ENCODE data around the gene U2AF1L4. TPM values are rescaled to one million over a fixed set of nuclear protein-coding genes. Genes with fewer than 3 reads are reported as not detected.

Gene U2AF1L4
- total RNA-seq, 4 donors from 2014 or later, result 5.1 to 22.9 (median 13.4) TPM

DNA sequence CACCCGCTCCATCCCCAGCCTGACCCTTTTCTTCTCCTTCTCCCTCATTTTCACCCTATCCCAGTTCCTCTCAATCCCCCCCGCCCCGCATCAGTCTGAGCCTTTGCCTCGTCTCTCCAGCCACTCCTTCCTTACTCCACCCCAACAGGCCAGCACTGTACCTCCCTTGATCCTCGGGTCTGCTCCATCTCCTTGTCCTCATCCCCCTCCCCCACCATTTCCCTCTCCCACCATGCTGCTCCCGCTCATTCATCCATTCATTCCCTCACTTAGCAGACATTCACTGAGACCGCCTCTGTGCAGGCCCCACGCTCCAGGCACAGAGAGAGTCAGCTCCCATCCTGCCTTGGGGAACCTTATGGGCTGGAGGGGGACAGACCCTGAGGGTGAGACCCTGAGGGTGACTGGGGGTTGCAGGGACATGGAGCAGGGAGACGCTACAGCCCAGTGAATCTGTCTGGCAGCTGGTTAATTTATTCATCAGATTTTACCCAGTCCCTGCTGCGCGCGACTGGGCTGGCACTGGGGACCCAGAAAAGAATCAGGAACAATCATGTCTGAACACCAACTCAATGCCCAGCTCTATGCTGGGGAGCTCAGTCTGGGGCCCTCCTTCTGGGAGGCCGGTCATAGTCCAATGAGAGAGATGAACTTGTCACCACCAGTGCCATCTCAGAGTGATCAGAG is 31.0 kb upstream of the U2AF1L4 start:
- ATAC-seq (no peak), DNase-seq (no peak)
- TF ChIP-seq, protein P1, sequence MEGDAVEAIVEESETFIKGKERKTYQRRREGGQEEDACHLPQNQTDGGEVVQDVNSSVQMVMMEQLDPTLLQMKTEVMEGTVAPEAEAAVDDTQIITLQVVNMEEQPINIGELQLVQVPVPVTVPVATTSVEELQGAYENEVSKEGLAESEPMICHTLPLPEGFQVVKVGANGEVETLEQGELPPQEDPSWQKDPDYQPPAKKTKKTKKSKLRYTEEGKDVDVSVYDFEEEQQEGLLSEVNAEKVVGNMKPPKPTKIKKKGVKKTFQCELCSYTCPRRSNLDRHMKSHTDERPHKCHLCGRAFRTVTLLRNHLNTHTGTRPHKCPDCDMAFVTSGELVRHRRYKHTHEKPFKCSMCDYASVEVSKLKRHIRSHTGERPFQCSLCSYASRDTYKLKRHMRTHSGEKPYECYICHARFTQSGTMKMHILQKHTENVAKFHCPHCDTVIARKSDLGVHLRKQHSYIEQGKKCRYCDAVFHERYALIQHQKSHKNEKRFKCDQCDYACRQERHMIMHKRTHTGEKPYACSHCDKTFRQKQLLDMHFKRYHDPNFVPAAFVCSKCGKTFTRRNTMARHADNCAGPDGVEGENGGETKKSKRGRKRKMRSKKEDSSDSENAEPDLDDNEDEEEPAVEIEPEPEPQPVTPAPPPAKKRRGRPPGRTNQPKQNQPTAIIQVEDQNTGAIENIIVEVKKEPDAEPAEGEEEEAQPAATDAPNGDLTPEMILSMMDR (IDR thresholded peaks at IDR 0.05 in 4 of 5, conservative IDR thresholded peaks at IDR 0.05 in 1 of 5), result no peak
- no peak for TF ChIP-seq POLR2A (IDR thresholded peaks at IDR 0.05)
- intact Hi-C loops (cut with DNase I; ENCODE audit: low total_unique reads) (loop anchor here (5.0 to 10.0 kb wide), 2 partner anchors 64 to 219 kb away; partner anchors contain the start of gene SDHAF1), in situ Hi-C loops (cut with MboI; ENCODE audit: low sequenced_read_pairs in 4 of 4) (no loop called here)
- peak overlapping the region in 1 of 4 donors; percentile 37 for H3K27ac ChIP-seq
- H3K4me3 ChIP-seq, result peak overlapping the region; percentile 60 to 81 (median 73)
- H3K4me1 ChIP-seq, result peaks cover 4 to 5% of the 10 kb centered on the region in 2 donors
- peaks cover 0 to 15% of the 10 kb centered on the region in 2 donors for H3K36me3 ChIP-seq
- H3K9me3 ChIP-seq, result no peaks in the 10 kb centered on the region
- no peaks in the 10 kb centered on the region for H3K27me3 ChIP-seq

DNA sequence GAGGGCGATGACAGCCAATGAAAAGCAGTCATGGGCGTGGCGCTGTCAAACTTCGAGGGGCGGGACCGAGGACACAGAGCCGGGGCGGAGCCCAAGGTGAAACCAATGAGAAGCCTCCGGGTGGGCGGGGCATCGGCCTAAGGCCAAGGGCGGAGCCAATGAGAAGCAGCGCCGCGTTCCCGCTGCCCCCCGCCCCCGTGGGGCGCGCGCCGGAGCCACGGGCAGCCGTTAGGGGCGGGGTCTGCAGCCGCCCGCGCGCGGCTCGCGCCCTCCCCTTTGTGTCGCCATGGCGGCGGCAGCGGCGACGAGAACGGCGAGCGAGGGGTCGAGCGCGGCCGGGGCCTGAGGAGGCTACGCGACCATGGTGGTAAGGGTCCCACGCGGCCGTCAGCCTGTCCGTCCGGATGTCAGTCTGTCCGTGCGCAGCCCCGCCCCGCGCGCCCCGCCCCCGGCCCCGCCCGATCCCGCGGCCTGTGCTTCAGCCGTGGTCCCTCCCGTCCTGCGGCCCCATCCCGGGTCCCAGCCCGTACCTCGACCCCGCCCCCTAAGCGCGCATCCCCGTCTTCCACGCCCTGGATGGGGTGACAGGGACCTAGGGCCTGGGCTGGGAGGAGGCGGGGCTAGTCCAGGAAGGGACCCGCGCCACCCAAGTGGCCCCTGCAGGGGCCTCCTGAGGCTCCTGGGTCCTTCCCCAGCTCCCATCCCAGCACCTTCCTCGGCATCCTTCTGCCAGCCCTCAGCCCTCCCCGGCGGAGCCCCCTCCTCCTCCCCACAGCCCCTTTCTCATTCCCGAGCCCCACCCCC is 30.3 kb upstream of the U2AF1L4 start, which contains the start of gene ARHGAP33:
Gene ARHGAP33 (plus strand): TSS at position 267 of the 804 bp plus-strand sequence. CDS start 95 bp downstream, at position 362.
- peaks cover 4 to 5% of the 10 kb centered on the region in 2 donors for H3K4me1 ChIP-seq
- H3K27me3 ChIP-seq, result no peaks in the 10 kb centered on the region
- TF ChIP-seq, protein P1 (IDR thresholded peaks at IDR 0.05 in 4 of 5, conservative IDR thresholded peaks at IDR 0.05 in 1 of 5), result no peak
- TF ChIP-seq POLR2A (IDR thresholded peaks at IDR 0.05), result no peak
- ATAC-seq (peak; percentile 98), DNase-seq (peak; percentile 95 to 98)
- in situ Hi-C loops (cut with MboI; ENCODE audit: low sequenced_read_pairs in 4 of 4) (no loop called here), intact Hi-C loops (cut with DNase I; ENCODE audit: low total_unique reads) (loop anchor here (1.0 to 10.0 kb wide), 4 partner anchors 17 to 219 kb away; partner anchors contain the start of genes PROSER3 and SDHAF1)
- peak within 1 kb of the TSS; percentile 60 to 81 (median 73) for H3K4me3 ChIP-seq
- H3K27ac ChIP-seq, result peak within 1 kb of the TSS; percentile 35 to 69 (median 45)
- peaks cover 0 to 8% of the 10 kb centered on the region in 2 donors for H3K36me3 ChIP-seq
- H3K9me3 ChIP-seq, result no peaks in the 10 kb centered on the region

GRCh38 chr19:35775046-35775297 is 29.8 kb upstream of the U2AF1L4 start:
- no peak overlapping the region for H3K27ac ChIP-seq
- in situ Hi-C loops (cut with MboI; ENCODE audit: low sequenced_read_pairs in 4 of 4), result no loop called here
- TF ChIP-seq, protein P1 (IDR thresholded peaks at IDR 0.05 in 4 of 5, conservative IDR thresholded peaks at IDR 0.05 in 1 of 5), result no peak
- no peak for TF ChIP-seq POLR2A (IDR thresholded peaks at IDR 0.05)
- H3K27me3 ChIP-seq, result no peaks in the 10 kb centered on the region
- no peaks in the 10 kb centered on the region for H3K9me3 ChIP-seq
- ATAC-seq (peak in 1 of 2 donors; percentile 35), DNase-seq (no peak)
- intact Hi-C loops (cut with DNase I; ENCODE audit: low total_unique reads), result loop anchor here (1.0 to 10.0 kb wide), 4 partner anchors 17 to 220 kb away; partner anchors contain the start of genes PROSER3 and SDHAF1
- peaks cover 0 to 3% of the 10 kb centered on the region in 2 donors for H3K36me3 ChIP-seq
- H3K4me3 ChIP-seq, result peak overlapping the region; percentile 60 to 81 (median 73)
- peaks cover 4 to 5% of the 10 kb centered on the region in 2 donors for H3K4me1 ChIP-seq

- ATAC-seq (no peak), DNase-seq (no peak)
- H3K27ac ChIP-seq, result no peak overlapping the region
- in situ Hi-C loops (cut with MboI; ENCODE audit: low sequenced_read_pairs in 4 of 4) (loop anchor here in 1 of 4 donors (25.0 kb wide), 1 partner anchor 363 kb away; the partner anchor contains the start of gene CAPNS1), intact Hi-C loops (cut with DNase I; ENCODE audit: low total_unique reads) (loop anchor here (1.0 to 10.0 kb wide), 4 partner anchors 16 to 220 kb away; partner anchors contain the start of genes PROSER3 and SDHAF1)
- H3K4me3 ChIP-seq, result peak overlapping the region; percentile 60 to 81 (median 73)
- no peaks in the 10 kb centered on the region for H3K36me3 ChIP-seq
- H3K27me3 ChIP-seq, result no peaks in the 10 kb centered on the region
- no peak for TF ChIP-seq POLR2A (IDR thresholded peaks at IDR 0.05)
- TF ChIP-seq, protein P1 (IDR thresholded peaks at IDR 0.05 in 4 of 5, conservative IDR thresholded peaks at IDR 0.05 in 1 of 5), result no peak
- H3K4me1 ChIP-seq, result peaks cover 4 to 5% of the 10 kb centered on the region in 2 donors
- H3K9me3 ChIP-seq, result no peaks in the 10 kb centered on the region
Measured at GRCh38 chr19:35774274-35775045, 29.2 kb upstream of the U2AF1L4 start.
